ENCODE measurements around the gene IQCM.

DNA sequence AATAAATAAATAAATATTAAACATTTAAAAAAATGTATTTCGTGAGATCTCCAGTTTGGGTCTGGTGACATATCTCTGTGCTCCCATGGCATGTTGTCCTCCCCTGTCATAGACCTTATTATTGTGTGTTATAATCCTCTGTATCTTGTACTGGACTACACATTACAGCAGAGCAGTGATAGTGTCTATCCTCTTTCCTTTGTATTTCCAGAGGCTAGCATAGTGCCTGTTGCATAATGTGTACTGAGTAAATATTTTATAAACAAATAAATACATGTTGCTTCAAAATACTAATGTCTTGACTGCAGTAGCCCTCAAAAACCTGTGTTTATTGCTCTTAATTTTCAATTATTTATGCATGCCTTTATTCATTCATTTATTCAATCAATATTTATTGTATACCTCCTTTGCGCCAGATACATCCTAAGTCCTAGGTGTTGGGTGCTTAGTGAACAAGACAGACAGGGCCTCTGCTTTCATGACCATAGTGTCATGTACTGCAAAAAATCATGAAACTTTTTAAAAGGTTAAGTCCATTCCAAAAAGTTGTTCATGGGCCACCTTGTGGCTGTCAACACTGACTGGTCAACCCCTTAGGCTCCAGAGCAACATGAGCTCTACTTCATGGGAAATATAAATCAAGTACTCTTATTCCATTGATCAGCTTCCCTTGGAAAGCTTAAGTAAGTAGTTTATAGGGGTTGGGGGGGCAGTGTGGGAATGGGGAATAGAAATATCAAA is 303.9 kb downstream of the IQCM start:
- TF ChIP-seq, protein P1, sequence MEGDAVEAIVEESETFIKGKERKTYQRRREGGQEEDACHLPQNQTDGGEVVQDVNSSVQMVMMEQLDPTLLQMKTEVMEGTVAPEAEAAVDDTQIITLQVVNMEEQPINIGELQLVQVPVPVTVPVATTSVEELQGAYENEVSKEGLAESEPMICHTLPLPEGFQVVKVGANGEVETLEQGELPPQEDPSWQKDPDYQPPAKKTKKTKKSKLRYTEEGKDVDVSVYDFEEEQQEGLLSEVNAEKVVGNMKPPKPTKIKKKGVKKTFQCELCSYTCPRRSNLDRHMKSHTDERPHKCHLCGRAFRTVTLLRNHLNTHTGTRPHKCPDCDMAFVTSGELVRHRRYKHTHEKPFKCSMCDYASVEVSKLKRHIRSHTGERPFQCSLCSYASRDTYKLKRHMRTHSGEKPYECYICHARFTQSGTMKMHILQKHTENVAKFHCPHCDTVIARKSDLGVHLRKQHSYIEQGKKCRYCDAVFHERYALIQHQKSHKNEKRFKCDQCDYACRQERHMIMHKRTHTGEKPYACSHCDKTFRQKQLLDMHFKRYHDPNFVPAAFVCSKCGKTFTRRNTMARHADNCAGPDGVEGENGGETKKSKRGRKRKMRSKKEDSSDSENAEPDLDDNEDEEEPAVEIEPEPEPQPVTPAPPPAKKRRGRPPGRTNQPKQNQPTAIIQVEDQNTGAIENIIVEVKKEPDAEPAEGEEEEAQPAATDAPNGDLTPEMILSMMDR (conservative IDR thresholded peaks at IDR 0.05 in 1 of 2, IDR thresholded peaks at IDR 0.05 in 1 of 2; ENCODE audit: low read depth in 1 of 2, low read length in 2 of 2) = no peak
- no peak for TF ChIP-seq EZH2 (IDR thresholded peaks at IDR 0.05; ENCODE audit: low read length, missing control alignments)
